NCI-H1694 treated with DMSO at 0.1 percent for 48 hours (cell line): ENCODE measurements around the gene DRD2.

Experiments used
- DNase-seq: peaks from one replicate; lab custom pipeline; 2025; lab: John Stamatoyannopoulos, UW

DRD2 gene

DNA sequence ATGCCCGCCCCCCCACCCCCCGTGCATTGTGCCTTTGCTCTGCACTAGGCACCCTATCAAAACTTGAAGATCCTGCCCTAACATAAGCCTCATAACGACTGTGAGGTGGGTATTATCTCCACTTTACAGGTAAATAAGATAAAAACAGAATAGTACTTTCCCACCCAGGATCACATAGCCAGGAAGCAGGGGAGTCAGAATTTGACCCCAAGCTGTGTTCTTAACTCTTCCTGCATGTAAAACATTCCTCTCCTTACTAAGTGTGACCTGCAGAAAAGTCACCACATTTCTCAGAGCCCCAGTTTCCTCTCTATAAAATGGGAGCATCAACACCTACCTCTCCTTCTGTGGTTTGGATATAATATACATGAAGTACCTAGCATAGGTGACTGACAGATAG, 105.8 kb downstream of the DRD2 start:
- no peak for DNase-seq

DNA sequence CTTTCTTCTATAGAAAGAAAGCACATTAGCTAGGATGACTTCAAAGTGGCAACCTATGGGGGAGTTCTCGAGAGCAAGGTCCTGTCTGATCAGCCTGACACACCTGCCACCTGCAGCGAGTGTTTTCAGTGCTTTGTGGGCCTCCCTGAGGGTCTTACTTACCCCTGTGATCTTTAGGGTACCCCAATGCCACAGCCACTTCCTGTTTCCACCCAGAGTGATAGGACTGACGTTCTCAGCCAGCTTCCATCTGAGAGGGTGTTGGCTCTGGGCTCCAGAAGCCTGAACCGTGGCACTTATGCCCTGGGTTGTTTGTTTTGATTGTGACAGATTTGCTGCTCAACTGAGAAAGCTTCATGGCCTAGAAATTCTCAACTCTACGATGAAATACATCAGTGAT, 109.3 kb downstream of the DRD2 start:
- DNase-seq = no peak

DNA sequence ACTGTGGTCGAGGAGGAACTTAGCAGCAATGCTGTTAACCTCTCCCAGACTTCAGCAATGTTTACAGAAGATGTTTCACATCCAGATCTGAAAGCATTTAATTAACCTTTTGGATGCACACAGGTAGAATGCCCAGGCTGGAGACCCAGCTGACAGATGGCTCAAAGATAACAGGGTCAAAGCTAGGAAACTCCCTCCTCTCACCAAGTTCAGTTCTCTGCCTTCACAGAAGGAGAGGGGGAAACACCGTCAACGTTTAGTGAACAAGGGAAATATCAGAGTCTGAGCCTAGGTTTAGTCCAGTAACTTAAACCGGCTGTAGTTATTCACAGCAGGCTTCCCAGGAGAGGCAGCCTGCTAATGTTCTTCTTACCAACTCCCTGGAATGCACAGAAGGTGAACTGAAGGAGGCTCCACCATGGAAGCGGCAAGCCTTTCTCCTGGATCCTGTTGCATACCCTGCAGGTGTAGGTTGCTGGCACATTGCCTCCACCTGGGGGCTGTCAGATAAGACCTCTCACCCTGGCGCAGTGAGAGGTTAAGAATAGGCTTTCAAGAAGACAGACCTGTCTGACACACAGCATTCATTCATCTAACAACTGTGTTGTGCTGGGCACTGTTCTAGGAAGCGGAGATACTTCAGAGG, 111.1 kb downstream of the DRD2 start:
- DNase-seq = no peak

DNA sequence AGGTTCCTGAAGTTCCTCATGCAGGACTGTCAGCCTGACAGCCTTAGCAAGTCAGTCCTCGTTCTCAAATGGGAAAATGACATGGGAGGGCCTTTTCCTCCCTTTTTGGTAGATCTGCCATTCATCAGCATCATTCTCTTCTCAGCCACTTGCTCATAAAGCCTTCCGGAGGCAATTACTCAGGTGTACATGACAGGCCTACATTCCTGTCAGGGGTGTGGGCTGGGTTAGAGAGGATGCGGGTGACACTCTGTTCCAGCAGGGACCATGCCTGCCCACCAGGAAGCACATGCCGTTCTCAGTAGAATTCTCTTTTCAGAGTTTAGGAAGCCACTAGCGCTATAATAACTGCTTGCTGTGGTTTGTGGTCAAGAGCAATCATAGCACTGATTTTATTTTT, 111.8 kb downstream of the DRD2 start:
- no peak for DNase-seq
